GM10266 (cell line): Measurements from ENCODE around the gene PIM1.

Source experiments
- DNase-seq: peaks from one replicate; pipeline ENCODE4 v3.0.0; 2012; ENCODE audit errors: extremely low spot score
- TF ChIP-seq, protein P1 (sequence below): IDR thresholded peaks from 2 replicates; pipeline ENCODE4 v1.5.1; 2012; ENCODE audit warnings: mild to moderate bottlenecking, low read depth; ENCODE audit not compliant: control insufficient read depth, insufficient read depth; ENCODE audit errors: missing control alignments

The PIM1 gene

GRCh38 chr6:37209461-37210205 is 39.7 kb downstream of the PIM1 start:
- TF ChIP-seq, protein P1, sequence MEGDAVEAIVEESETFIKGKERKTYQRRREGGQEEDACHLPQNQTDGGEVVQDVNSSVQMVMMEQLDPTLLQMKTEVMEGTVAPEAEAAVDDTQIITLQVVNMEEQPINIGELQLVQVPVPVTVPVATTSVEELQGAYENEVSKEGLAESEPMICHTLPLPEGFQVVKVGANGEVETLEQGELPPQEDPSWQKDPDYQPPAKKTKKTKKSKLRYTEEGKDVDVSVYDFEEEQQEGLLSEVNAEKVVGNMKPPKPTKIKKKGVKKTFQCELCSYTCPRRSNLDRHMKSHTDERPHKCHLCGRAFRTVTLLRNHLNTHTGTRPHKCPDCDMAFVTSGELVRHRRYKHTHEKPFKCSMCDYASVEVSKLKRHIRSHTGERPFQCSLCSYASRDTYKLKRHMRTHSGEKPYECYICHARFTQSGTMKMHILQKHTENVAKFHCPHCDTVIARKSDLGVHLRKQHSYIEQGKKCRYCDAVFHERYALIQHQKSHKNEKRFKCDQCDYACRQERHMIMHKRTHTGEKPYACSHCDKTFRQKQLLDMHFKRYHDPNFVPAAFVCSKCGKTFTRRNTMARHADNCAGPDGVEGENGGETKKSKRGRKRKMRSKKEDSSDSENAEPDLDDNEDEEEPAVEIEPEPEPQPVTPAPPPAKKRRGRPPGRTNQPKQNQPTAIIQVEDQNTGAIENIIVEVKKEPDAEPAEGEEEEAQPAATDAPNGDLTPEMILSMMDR = no peak
- no peak for DNase-seq

GRCh38 chr6:37210313-37210968 is 40.5 kb downstream of the PIM1 start:
- TF ChIP-seq, protein P1 = peak; percentile 91
- peak; percentile 68 for DNase-seq

GRCh38 chr6:37212268-37212667 is 42.3 kb downstream of the PIM1 start:
- TF ChIP-seq, protein P1 = no peak

DNA sequence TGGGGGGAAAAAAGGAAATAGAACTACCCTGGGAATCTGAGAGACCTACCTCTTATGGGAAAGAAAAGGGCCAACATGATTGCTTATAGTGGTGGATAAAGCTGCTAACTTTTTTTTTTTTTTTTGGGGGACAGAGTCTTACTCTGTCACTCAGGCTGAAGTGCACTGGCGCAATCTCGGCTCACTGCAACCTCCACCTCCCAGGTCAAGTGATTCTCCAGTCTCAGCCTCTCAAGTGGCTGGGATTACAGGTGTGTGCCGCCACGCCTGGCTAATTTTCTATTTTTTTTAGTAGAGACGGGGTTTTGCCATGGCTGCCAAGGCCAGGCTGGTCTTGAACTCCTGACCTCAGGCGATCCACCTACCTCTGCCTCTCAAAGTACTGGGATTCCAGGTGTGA is 48.1 kb downstream of the PIM1 start:
- TF ChIP-seq, protein P1 = no peak
- DNase-seq = no peak

More at GRCh38 chr6:37212268-37212667, 42.3 kb downstream of the PIM1 start:
- no peak for DNase-seq

DNA sequence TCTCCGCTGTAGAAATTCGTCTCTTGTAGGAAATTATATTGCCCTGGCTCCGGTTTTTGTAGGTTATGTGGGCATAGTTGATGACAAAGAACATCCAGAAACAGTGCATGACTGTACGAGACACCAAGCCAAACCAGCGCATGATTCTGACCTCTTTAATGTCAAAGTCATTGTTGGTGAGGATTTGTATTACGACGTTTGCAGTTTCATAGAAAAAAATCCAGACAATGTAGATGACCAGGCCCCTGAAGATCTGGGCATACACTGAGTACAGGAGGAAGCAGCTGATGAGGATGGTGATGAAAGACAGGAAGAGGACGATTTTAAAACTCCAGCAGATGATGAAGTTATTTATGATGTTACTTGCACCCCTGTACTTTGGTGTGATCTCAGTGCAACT is 48.6 kb downstream of the PIM1 start:
- no peak for DNase-seq

GRCh38 chr6:37221585-37222124 is 51.7 kb downstream of the PIM1 start:
- DNase-seq = no peak
- TF ChIP-seq, protein P1 = no peak

More for the DNA sequence above, 48.6 kb downstream of the PIM1 start:
- TF ChIP-seq, protein P1 = no peak

DNA sequence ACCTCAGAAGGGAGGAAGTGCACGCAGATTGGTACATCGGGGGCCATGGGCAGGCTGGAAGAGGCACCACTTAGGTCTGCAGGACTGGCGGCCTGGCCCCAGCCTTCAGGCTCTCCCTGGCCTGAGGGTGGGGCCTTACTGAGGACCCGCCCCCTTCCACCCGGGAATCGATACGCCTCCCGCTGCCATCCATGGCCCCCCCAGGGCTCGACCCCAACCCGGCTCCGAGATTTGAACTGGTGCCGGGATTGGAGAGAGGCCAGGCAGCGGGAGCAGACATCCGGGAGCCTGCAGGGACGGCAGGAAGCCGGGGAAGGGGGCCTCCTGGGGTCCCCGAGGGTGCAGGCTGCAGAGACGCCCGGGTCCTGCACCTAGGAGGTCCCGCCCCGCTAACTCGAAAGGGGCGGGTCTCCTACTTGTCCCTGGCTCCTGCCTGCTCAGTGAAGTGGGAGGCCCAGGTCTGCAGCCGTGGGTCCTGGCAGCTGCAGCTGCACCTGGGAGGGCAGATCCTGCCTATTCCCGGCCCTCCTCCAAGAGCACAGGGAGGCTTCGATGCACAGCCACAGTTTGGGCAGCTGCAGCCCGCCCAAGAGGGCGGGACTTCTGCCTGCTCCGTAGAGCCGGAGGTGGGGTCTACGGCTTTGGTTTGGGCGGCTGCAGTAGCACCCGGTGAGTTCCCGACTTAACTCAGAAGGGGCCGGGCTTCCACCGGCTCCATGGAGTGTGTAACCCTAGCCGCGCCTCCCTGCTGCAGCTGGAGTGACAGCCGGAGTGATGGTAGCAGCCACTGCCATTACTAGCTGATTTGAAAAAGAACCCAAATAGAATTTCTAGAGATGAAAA is 52.4 kb downstream of the PIM1 start:
- peak; percentile 81 for DNase-seq
- TF ChIP-seq, protein P1 = no peak
